Upper lobe of left lung (tissue), 4 donors: Measurements from ENCODE around the gene CARMIL1.

Source experiments
- CTCF ChIP-seq, 6 experiments: fragments of 450-650 bp in 4 of 6; fragments of 200-600 bp in 2 of 6; sonication (generic) in 2 of 6; IDR thresholded peaks; one replicate each; pipeline ENCODE4 v1.5.1; 2016 to 2019; ENCODE audit warnings: antibody characterized with exemption in 6 of 6
- POLR2A ChIP-seq, 4 donors: fragments of 450-650 bp; IDR thresholded peaks; one replicate each; pipeline ENCODE4 v1.5.1; 2016 to 2017; ENCODE audit warnings: antibody characterized with exemption in 4 of 4, mild to moderate bottlenecking in 2 of 4

GRCh38 chr6:25290306-25291060 lies 11.3 kb downstream of the CARMIL1 start:
- TF ChIP-seq CTCF (IDR thresholded peaks at IDR 0.05) (no peak), POLR2A (IDR thresholded peaks at IDR 0.05) (no peak)
